HEK293T (cell line): Measurements from ENCODE around the gene SEMA3A.

Source experiments
- CTBP1 ChIP-seq: fragments of 450-650 bp; IDR thresholded peaks from 2 replicates; pipeline ENCODE4 v1.6.1; 2016; ENCODE audit warnings: borderline replicate concordance
- FOXK2 ChIP-seq: fragments of 450-650 bp; IDR thresholded peaks from 2 replicates; pipeline ENCODE4 v1.6.1; 2016; ENCODE audit warnings: mild to moderate bottlenecking
- NFRKB ChIP-seq: fragments of 450-650 bp; IDR thresholded peaks from 2 replicates; pipeline ENCODE4 v1.6.1; 2016; ENCODE audit warnings: mild to moderate bottlenecking, moderate library complexity

GRCh38 chr7:84207615-84208014, 13.0 kb upstream of the SEMA3A start:
- no peak for TF ChIP-seq NFRKB
- no peak for TF ChIP-seq CTBP1
- TF ChIP-seq FOXK2, result no peak
